Stimulated activated CD8-positive, alpha-beta memory T cell treated with anti-CD3 and anti-CD28 coated beads, Interleukin-15, amount 100 ng/mL, for 4 hours (primary cell): ENCODE results near the gene TRPV3.
"Not testable (repeated sequence)": the region's sequence is repeated elsewhere in the genome, so short reads cannot be mapped to it uniquely, and the experiment has no call there.

Experiments
- DNase-seq, 2 donors: peaks; one replicate each; pipeline ENCODE4 v3.0.0-alpha.2; 2020; ENCODE audit warnings: low read depth in 2 of 2

The TRPV3 gene

GRCh38 chr17:3573246-3574100 is 15.9 kb upstream of the TRPV3 start:
- DNase-seq = no peak

- DNase-seq = no peak
Observed at GRCh38 chr17:3572231-3572630, 14.6 kb upstream of the TRPV3 start.

GRCh38 chr17:3571043-3571900 is 13.7 kb upstream of the TRPV3 start:
- DNase-seq = no peak

GRCh38 chr17:3569534-3570137 is 12.0 kb upstream of the TRPV3 start:
- no peak for DNase-seq

- no peak for DNase-seq
Observed at GRCh38 chr17:3566551-3566950, 8.9 kb upstream of the TRPV3 start.

- no peak for DNase-seq
Observed at GRCh38 chr17:3565143-3565542, 7.5 kb upstream of the TRPV3 start.

- DNase-seq = not testable (repeated sequence)
Observed at GRCh38 chr17:3564241-3564640, 6.6 kb upstream of the TRPV3 start.

GRCh38 chr17:3559270-3559645 is 1.6 kb upstream of the TRPV3 start:
- DNase-seq = no peak

- DNase-seq = peak in 1 of 2 donors; percentile 9
Observed at GRCh38 chr17:3558603-3559269, 1.1 kb upstream of the TRPV3 start.

- no peak for DNase-seq
Observed at GRCh38 chr17:3556916-3557767, 470 bp downstream of the TRPV3 start.

- no peak for DNase-seq
Observed at GRCh38 chr17:3556239-3556915, 1.2 kb downstream of the TRPV3 start.

GRCh38 chr17:3555189-3555796 is 2.3 kb downstream of the TRPV3 start:
- DNase-seq = no peak

GRCh38 chr17:3554440-3554839 is 3.2 kb downstream of the TRPV3 start:
- DNase-seq = no peak

GRCh38 chr17:3553419-3554401 is 3.9 kb downstream of the TRPV3 start:
- no peak for DNase-seq

GRCh38 chr17:3552916-3553315 is 4.7 kb downstream of the TRPV3 start:
- no peak for DNase-seq

GRCh38 chr17:3551189-3551588 is 6.4 kb downstream of the TRPV3 start:
- DNase-seq = no peak

- no peak for DNase-seq
Observed at GRCh38 chr17:3549610-3550162, 7.9 kb downstream of the TRPV3 start.

- no peak for DNase-seq
Observed at GRCh38 chr17:3547628-3548027, 10.0 kb downstream of the TRPV3 start.
